ENCODE measurements around the gene NME8.

The NME8 gene

DNA sequence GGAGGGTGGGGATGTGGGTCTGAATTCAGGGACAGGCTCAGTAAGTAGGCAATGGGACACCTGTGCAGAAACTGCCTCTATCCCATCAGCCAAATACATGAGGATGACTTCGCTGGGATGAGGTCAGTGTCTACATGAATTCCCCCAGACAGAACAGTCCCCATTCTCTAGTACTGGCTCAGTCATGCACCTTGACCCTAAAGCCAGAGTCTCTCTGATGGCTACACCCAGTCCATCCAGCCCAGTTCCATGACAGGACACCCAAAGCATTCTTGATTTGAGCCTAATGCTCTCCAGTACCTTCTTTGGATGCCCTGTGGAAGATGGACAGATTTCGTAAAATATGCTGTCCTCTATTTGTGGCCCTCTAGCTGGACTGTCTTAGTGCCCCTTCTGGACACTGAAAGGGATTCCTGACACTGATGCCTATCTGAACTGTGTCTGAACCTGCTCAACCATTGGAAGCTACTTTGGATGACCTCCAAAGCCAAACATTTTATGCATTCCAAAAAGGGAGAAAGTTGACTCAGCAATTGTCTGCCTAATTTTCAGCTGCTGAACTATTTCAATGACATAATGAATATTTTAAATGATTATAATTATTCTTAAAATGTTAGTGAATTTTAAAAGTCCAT lies 53.6 kb downstream of the NME8 start:
- DNase-seq = no peak

DNA sequence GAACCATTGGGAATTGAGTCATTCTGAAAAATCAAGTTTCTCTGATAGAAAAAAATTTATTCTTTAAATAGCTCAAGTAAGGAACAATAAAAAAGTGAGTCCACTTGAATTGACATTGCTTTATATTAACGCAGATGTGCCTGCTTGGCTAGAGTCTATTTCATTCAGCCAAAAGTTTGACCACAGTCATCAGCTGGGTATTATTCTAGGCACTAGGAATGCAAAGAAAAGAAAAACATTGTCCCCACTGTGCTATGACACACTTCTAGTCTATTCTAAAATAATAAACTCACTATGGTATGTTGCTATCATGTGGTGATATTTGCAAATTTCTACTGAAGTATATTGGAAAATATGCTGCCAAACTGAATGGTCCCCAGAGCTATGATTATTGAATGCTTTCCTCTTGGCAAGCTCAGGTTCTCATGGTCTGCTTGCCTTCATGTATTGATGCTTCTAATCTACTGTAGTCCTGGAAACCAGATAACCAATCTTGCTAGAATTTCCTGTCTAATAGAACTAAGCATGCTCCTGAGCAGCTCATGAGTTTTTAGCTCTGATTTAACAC lies 59.9 kb downstream of the NME8 start:
- DNase-seq = no peak

DNA sequence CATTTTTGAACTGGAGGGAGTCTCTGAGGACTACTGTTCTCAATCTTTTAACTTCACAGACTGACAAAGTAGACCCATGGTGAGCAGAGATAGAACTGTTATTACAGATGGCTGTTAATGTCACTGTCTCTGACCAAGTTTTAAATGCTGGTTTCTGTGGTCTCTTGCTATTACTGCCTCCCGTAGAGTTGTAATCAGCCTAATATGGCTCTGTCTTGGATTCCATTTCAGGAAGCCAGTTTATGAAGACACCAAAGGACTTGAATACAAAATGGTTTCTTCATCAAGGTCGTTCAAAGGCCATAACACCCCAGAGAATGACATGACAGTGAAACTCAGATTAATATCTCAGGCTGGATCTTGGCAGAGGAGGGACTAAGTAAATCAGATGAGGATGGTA lies 64.4 kb downstream of the NME8 start:
- DNase-seq = no peak

DNA sequence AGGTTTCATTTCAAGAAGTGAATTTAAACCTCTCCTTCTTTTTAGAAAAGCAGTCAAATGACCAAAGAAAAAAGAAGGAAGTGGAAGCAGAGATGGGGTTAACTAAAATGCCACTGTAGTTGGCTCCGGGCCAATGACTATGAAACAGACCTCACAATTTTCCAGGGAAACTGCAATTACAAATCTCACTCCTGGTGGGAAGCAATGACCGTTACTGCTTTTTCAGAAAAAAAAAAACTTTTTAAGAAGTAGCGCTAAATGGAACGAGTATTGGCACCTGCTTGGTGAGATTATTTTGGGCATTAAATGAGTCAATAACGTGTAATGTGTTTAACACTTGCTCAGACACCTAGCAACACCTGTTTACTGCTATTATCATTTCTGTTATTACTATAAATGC lies 67.0 kb downstream of the NME8 start:
- no peak for DNase-seq

DNA sequence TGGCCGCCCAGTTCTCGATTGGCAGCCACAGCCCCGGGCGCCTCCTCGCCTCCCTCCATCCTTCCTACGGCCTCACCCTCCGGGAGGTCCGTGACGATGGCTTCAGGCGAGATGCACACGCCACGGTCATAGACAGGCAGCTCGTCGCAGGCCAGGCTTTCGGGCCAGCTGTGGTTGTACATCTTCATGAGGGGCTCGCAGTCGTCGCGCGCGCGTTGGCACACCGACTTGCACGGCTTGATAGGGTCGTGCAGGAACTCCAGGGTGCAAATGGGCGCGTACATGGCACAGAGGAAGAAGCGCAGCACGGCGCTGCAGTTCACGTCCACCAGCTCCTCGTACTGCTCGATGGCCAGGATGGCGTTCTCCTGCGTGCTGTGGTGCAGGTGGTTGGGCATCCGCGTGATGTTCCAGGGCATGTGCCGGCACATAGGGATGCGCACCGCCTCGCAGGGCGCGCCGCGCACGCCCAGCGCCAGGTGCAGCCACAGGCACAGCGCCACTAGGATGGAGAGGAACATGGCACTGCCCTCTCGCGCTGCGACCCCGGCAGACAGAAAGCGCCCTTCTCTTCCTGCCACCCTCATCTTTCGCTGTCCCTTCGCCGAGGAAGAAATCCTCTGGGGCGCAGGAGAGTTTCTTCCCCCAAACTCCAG lies 67.7 kb downstream of the NME8 start:
- no peak for DNase-seq

DNA sequence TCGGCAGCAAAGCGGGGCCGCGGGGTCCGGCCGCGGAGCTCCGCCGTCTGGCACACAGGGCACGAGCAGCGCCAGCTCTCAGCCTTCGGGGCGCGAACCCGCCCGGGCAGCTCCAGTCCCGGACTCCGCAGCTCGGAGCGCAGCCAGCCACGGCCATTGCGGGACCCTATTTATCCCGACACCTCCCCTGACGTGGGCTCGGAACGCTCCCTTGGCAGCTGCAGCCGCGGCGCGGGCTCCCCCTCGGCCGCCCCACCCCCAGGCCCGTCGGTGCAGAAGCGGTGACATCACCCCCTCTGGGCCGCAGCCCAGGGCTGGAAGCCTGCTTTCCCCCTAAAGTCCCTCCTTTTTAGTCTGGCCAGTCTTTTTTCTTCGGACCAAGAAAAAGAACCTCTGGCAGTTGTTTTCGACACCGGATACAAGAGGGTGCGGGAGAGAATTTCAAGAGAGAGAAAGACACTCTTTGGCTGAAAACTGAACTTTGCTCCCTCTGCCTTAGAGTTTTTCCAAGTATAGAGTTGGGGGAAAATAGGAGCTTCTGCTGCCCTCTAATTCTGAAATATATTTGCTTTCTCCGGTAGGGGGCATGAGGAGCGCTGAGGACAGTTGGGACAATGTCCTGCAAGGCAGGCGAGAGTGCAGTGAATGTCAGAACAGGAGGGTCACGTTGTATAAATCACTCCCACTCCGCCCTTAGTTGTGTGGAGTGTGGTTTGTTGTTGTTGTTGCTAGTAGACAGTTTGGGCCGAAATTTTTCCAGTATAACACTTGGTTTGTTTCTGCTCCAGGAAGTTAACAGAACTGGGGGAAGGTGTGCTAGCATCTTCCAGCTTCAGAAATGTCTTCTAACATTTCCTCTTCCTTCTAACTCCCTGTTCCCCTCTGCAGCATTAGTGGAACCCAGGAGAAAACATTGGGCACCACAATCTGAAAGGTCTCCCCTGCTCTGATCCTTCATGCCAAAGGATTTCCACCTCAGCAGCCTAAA lies 68.6 kb downstream of the NME8 start, which contains the start of gene SFRP4:
TSS of gene SFRP4 (minus strand) at position 145 of the 988 bp plus-strand sequence. CDS start 280 bp downstream, outside the sequence.
- DNase-seq = no peak

DNA sequence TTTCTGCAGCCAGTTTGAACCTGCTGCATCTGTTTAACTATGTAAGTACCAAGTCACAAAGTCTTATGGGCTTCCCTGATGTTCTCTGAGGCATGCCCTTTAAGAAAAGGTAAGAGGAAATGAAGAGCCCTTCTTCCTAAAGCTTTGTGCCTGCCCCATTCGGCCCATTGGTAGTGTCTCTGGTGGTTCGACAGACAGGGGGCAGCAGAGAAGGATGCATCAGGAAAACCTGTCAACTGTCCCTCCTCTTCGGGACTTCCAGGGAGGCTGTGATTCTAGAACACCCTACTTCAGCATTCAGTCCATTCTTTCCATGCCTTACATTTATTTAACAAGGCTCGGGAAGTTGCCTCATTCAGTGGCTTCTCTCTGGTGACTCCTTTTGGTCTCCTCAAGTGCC lies 70.1 kb downstream of the NME8 start:
- DNase-seq = no peak

DNA sequence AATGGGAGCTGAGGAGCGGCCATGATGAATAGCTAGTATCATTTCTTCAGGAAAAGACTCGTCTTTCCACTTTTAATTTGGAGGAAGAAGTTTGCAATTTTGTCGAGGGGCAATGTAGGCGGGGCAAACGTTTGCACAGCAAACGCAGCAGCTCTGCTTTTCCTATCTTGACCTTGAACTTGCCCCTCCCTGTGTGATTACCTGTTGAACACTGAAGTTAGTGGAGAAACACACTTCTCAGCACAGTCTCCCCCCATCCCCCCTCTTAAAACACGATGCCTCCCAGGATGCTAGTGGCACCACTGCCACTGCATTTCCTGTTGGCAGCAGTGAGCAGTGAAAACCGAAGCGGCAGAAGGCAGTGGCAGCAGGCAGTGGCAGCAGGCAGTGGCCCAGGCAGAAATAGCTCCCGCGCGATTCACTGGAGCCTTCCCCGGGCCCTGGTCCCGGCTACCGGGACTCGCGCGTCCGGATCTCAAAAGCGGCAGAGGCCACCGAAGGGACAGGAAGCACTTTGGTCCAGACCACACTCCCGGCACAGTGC lies 72.0 kb downstream of the NME8 start, which contains the start of gene EPDR1:
TSS of gene EPDR1 (plus strand) at position 336 of the 544 bp plus-strand sequence. CDS start 300 bp downstream, outside the sequence.
- no peak for DNase-seq

DNA sequence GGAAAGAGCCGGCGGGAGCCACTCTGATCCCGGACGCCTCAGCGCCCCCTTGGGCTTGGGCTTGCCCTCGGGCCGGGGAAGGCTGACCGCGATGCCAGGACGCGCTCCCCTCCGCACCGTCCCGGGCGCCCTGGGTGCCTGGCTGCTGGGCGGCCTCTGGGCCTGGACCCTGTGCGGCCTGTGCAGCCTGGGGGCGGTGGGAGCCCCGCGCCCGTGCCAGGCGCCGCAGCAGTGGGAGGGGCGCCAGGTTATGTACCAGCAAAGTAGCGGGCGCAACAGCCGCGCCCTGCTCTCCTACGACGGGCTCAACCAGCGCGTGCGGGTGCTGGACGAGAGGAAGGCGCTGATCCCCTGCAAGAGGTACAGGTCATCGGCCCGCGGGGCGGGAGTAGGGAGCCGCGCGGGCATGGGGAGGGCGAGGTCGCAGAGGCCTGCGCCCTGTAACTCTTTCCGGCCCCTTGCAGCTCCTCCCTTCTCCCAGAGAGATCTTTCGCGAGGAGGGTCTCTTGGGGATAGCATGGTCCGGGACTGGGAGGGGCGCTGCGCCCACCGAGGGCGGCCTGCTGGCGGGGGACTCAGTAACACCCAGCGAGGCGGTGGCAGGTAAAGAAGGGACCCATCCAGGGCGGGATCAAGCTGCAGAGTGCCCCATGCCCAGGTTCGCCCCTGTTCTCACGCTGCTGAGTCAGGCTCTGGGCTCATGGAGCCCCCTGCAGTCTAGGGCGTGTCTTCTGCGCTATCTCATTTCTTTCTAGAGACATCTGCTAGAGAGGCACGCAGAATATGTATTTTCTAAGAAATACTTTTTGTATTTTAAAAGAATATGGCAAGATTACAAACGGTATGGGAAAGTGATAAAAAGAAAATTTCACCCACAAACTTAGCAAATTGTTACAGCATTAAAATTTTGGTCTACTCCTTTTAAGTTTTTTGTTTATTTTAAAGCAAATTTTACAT lies 72.7 kb downstream of the NME8 start:
- DNase-seq = no peak

DNA sequence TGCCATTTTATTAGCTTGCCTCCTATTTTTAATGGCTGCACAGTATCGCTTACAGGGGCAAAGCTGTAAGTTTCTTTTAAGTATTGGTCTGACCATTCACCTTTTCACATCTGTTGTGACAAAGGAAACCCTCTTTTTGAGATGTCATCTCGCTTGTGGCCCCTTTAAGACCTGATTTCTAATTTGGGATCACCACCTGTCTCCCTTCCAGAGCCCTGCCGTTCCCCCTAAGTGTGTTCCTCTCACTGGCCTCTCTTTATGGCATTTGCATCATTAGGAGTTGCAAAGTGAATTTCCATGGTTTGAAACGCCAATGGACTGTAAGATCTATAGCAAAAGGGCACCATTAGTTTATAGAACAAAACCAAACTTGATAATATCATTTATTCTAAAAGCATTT lies 73.5 kb downstream of the NME8 start:
- no peak for DNase-seq

DNA sequence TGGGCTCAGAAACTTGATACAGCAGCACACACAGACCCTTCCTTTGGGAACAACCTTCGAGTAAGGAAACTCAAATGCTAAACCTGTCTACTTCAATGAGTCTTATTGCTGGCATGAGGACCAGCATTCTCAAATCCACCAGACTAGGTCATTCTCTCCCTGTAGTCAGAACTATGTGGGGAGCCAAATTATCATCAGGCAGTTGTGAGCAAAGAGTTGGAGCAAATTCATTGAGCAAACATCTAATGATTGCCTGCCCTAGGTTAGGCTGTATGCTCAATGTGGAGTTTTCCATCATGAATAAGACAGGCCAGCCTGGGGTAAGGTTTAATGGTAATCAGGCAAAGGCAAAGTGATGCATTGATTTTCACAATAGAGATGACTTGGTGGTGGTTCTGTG lies 75.6 kb downstream of the NME8 start:
- DNase-seq = no peak

DNA sequence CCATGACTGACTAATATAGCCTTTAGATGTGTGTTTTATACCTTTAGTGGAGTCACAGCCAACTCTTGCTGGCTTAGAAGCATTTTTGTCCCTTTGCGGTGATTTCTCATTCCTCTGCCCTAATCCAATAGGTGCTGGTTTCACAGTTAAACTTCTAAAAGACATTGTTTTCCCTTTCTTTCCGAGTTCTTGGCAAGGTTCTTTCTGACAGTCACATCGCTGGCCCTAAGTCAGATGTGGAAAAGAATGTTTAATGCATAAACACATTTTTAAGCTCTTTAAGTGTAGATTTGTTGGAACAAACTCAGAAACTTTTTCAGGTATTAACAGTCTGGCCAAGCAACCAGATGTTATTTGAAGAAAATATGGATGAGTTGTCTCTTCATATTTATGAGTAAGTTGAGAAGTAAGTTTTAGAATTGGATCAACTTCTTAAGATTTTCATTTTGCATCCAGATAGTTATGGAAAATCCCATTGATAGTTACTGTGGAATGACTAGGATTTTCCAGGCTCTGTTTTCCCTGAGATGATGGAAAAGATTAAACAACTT lies 76.2 kb downstream of the NME8 start:
- no peak for DNase-seq

DNA sequence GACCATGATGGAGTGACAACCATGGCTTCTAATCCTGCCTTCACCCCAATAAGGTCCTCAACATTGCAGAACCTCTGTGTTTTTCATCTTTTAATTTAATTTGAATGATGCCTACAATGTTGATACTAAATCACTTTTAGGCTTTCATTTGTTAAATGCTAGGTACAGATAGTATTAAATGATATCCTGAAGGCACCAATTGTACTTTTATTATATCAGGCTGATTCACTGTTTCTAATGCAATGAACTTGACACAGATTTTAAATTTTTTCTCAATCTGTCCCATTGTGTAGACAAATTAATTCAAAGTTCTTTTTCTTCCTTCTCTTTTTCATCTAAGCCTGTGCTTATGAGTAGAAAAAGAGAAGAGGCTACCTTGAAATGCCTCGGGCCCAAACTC lies 77.2 kb downstream of the NME8 start:
- no peak for DNase-seq

DNA sequence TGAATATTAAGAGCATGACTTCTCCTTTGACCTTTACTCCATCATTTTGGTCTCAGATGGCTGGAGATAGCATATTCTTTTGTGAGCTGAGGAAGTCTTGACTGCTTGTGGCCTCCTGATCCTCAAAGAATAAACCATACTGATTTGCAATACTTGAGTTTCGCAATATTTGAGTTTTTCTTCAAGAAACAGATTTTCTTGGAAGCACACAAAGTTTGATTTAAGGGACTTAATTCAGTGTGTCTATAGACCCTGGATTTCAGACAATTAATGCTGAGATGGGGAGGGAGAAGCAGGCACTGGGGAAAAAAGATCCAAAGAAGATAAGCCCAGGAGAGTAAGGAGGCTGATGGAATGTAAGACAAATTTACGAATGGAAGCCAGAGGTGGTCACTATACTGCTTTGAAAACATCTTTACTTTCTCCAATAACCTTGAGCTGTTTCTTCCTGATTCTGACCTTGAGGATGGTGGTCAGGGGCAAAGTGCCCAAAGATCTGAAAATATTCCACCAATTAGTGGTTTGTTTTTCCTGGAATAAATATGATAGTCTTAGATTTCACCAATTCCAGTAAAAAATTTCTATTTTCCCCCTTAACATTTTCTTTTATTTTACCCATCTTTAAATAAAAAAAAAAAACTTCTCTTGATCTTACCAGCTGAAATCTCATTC lies 79.5 kb downstream of the NME8 start:
- no peak for DNase-seq

DNA sequence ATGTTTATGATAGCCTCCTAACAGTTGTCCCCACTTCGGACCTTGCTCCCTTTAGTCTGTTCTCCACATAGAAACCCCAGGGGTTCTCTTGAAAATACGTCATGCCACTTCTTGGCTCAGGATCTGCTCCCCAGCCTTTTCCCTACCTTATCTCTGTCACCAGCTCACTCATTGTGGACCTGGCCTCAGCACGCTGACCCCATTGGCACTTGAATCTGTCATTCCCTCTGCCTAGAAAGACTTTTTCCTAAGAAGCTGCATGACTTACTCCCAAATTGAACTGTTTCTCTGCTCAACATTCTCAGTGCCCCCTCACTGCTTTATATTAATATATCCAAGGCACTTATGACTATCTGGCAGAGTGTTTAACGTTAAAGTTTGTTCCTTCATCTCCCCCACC lies 80.5 kb downstream of the NME8 start:
- no peak for DNase-seq

DNA sequence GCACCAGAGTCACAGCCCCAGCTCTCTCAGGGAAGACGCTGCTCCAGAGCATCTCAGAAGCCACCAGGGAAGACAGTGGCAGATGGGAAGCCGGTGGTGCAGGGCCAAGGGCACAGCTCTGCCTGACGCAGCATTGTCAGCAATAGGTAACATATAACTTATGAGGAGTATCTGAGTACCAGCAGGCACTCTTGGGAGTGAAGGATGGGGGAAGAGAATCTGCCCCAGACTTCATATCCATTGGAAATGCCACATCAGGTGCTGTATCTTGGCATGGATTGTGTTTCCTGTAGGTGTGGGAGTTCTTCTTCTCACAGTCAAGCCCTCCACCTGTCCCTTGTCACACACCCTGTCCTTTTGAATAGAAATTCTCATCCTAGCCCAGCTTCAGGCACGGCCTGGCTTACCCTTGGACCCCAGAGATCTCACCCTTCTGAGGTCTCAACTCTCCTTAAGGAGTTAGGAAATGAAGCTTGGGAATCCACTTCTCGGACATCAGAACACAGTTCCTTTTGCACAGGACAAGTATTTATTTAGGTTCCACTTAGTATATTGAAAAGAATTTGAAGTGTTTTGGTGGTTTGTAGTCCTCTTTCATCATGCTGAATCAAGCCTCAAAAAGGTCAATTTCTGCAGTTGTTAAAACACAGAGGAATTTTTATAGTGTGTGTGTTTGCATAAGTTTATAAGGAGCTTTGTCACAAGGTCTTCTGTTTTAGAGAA lies 82.0 kb downstream of the NME8 start:
- no peak for DNase-seq

DNA sequence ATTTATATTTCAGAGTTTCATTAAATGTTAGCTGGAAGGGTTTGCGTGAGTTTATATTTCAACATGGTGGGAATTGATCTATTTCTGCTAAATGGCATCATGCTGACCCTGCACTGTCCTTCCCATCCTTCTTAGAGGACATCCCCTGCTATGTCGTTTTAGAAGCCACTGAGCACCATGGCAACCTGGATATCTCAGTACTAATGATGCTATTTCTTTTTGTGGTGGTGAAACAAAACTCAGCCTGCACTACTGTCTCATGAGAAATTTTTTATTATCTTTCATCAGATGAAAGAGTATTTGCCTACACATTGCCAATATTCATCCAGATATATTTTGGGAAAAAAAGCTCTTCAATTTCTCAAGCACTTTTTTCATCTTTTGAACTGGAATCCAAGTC lies 84.1 kb downstream of the NME8 start:
- no peak for DNase-seq

DNA sequence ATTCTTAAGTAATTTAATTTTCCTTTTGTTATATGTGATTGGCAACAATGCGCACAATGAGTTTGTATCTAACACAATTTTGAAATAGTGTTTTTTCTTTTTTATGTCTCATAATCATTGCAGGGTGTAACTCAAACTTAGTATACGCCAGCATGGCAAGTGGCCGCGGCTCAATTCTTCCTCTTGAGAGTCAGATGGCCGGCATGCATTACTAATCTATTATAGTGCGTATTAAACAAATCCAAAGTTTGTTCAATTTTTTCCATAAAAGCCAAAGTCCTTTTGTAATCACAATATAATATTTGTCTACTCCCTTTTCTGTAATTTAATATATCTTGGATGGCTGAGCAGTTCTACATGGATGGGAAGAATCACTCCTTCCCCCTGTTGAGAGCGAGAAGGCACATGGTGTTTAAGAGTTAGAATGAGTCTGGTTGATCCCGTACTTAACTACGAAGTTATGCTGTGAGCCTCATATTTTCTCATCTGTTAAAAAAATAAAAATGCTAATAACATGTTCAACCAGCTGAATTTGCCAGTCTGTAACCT lies 84.7 kb downstream of the NME8 start:
- no peak for DNase-seq

DNA sequence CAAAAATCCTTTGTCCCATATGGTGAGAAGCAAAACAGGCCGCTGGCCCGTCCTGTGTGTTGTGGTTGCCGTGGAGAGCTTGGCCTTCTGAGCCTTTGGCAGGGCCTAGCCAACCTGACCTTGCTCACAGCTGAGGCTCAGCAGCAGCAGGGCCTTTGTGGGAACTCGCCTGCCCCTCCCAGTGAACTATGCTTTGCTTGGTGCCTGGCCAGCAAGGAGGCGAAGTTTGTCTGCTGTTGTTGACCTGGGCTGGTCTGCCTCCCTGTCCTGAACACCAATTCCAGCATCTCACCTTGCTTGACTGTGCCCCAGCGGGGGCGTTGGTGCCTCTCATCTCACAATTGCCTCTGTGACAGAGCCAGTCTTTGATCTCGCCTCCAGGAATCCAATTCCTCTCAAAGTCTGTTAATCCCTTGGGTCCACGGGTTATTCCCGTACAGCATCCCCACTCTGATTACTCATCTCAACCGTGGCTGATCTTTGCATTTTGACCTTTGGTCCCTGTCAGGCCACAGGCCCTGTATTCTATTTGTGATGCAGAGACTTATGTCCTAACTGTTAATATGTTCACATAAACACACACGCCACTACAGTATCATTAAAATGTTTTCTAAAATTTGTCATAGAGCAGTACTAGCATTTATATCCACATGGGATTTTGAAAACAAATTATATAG lies 94.7 kb downstream of the NME8 start:
- no peak for DNase-seq

Measured in DMS79 treated with DMSO at 0.1 percent for 48 hours (cell line).